Fibroblast of skin of left biceps (primary cell): Measurements from ENCODE around the gene CCDC192.
A peak's percentile ranks its signal among the peaks of the same experiment; 100 is the strongest.
"Not testable (repeated sequence)": the region's sequence is repeated elsewhere in the genome, so short reads cannot be mapped to it uniquely, and the experiment has no call there.

Experiments
- DNase-seq, 2 experiments: peaks; one replicate each; pipeline ENCODE4 v3.0.0-alpha.2; 2013; ENCODE audit warnings: low read depth in 2 of 2

CCDC192 gene

GRCh38 chr5:127702926-127703561 lies at the start of gene CCDC192:
TSS of gene CCDC192 (plus strand) at chr5:127703391. CDS start at chr5:127703446, 55 bp downstream.
- DNase-seq = no peak

GRCh38 chr5:127656825-127657224 lies 46.4 kb upstream of the CCDC192 start:
- DNase-seq = no peak

- DNase-seq = no peak
These were observed 43.0 kb upstream of the CCDC192 start for GRCh38 chr5:127660047-127660733.

- DNase-seq = no peak
These were observed 39.1 kb upstream of the CCDC192 start for GRCh38 chr5:127664093-127664492.

- DNase-seq = peak in 1 of 2 experiments; percentile 3
These were observed 37.5 kb upstream of the CCDC192 start for GRCh38 chr5:127665641-127666040.

- peak in 1 of 2 experiments; percentile 4 for DNase-seq
These were observed 37.0 kb upstream of the CCDC192 start for GRCh38 chr5:127666043-127666716.

- no peak for DNase-seq
These were observed 35.3 kb upstream of the CCDC192 start for GRCh38 chr5:127667926-127668325.

GRCh38 chr5:127671218-127671617 lies 32.0 kb upstream of the CCDC192 start:
- DNase-seq = no peak

GRCh38 chr5:127673117-127673800 lies 29.9 kb upstream of the CCDC192 start:
- DNase-seq = no peak

- DNase-seq = not testable (repeated sequence)
These were observed 26.2 kb upstream of the CCDC192 start for GRCh38 chr5:127676951-127677350.

- not testable (repeated sequence) for DNase-seq
These were observed 23.4 kb upstream of the CCDC192 start for GRCh38 chr5:127679691-127680330.

- DNase-seq = no peak
These were observed 22.6 kb upstream of the CCDC192 start for GRCh38 chr5:127680595-127680994.

GRCh38 chr5:127683008-127683407 lies 20.2 kb upstream of the CCDC192 start:
- DNase-seq = no peak

- DNase-seq = no peak
These were observed 18.3 kb upstream of the CCDC192 start for GRCh38 chr5:127684726-127685467.

GRCh38 chr5:127685662-127686061 lies 17.5 kb upstream of the CCDC192 start:
- no peak for DNase-seq

GRCh38 chr5:127686424-127686823 lies 16.8 kb upstream of the CCDC192 start:
- DNase-seq = no peak

GRCh38 chr5:127694518-127695171 lies 8.5 kb upstream of the CCDC192 start:
- no peak for DNase-seq

GRCh38 chr5:127695346-127695745 lies 7.8 kb upstream of the CCDC192 start:
- DNase-seq = no peak

- DNase-seq = peak; percentile 77 to 83
These were observed 6.5 kb upstream of the CCDC192 start for GRCh38 chr5:127696683-127697082.

GRCh38 chr5:127697894-127698600 lies 5.1 kb upstream of the CCDC192 start:
- DNase-seq = no peak
